ENCODE data around the gene FYTTD1.

DNA sequence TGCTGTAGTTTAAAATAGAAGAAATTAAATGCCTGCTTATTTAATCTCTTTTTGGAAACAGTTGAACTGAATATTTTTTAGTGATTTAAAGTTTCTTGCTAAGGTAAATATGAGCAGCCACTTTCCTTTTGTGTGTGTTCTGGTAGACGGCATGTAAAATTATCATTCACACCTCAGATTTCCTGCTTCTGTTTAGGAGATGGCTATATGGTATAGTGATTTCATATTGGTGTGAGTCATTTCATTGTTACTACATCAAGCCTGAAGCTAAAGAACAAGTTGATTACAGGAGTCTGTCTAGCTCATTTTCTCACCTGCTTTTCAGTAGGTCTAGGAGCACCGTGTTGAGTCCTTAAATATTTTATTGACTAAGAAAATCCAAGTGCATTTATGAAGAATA lies 43.6 kb downstream of the FYTTD1 start:
- TF ChIP-seq ZNF232 (CRISPR knock-in tag; IDR thresholded peaks at IDR 0.05) (no peak), NFYB (CRISPR knock-in tag; conservative IDR thresholded peaks at IDR 0.05; ENCODE audit: low read depth) (no peak)
- TF ChIP-seq, protein P1, sequence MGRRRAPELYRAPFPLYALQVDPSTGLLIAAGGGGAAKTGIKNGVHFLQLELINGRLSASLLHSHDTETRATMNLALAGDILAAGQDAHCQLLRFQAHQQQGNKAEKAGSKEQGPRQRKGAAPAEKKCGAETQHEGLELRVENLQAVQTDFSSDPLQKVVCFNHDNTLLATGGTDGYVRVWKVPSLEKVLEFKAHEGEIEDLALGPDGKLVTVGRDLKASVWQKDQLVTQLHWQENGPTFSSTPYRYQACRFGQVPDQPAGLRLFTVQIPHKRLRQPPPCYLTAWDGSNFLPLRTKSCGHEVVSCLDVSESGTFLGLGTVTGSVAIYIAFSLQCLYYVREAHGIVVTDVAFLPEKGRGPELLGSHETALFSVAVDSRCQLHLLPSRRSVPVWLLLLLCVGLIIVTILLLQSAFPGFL (CRISPR knock-in tag; IDR thresholded peaks at IDR 0.05; ENCODE audit: borderline replicate concordance) = no peak
- TF ChIP-seq, protein P2, sequence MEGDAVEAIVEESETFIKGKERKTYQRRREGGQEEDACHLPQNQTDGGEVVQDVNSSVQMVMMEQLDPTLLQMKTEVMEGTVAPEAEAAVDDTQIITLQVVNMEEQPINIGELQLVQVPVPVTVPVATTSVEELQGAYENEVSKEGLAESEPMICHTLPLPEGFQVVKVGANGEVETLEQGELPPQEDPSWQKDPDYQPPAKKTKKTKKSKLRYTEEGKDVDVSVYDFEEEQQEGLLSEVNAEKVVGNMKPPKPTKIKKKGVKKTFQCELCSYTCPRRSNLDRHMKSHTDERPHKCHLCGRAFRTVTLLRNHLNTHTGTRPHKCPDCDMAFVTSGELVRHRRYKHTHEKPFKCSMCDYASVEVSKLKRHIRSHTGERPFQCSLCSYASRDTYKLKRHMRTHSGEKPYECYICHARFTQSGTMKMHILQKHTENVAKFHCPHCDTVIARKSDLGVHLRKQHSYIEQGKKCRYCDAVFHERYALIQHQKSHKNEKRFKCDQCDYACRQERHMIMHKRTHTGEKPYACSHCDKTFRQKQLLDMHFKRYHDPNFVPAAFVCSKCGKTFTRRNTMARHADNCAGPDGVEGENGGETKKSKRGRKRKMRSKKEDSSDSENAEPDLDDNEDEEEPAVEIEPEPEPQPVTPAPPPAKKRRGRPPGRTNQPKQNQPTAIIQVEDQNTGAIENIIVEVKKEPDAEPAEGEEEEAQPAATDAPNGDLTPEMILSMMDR (IDR thresholded peaks at IDR 0.05) = no peak
